Stomach (tissue), 4 donors: Measurements from ENCODE around the gene SFRP5.

ENCODE experiments used
- POLR2A ChIP-seq, 4 donors: fragments of 450-650 bp; IDR thresholded peaks; one replicate each; pipeline ENCODE4 v1.6.1; 2016; ENCODE audit warnings: antibody characterized with exemption in 4 of 4, control low read depth in 2 of 4, mild to moderate bottlenecking in 1 of 4, moderate library complexity in 1 of 4
- TF ChIP-seq, protein P1 (sequence below), 7 experiments: fragments of 450-650 bp in 4 of 7; fragments of 200-600 bp in 3 of 7; sonication (generic) in 3 of 7; IDR thresholded peaks; one replicate each; pipeline ENCODE4 v1.5.1; 2016 to 2019; ENCODE audit warnings: antibody characterized with exemption in 7 of 7, control low read depth in 2 of 7, mild to moderate bottlenecking in 1 of 7

DNA sequence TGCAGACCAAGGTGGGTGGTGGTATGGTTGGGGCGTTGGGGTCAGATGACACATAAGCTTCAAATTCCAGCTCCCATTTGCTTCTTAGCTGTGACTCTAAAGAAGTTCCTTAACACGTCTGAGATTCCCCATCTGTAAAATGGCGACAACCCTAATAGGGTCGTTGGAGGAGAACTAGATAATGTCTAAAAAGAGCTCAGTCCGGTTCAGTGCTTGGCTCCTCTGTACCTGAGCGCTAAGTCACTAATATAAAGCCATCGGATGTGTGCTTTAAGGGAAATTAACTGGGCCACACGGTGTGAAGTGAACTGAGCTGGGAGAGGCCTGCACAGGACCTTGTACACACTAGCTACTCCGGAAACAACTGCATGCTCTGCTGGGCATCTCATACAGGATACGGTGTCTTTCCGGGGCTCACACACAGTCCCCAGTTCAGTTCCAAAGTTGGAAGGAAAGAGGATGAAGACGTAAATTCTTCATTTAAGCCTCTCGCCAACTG, 35.3 kb downstream of the SFRP5 start:
- TF ChIP-seq, protein P1, sequence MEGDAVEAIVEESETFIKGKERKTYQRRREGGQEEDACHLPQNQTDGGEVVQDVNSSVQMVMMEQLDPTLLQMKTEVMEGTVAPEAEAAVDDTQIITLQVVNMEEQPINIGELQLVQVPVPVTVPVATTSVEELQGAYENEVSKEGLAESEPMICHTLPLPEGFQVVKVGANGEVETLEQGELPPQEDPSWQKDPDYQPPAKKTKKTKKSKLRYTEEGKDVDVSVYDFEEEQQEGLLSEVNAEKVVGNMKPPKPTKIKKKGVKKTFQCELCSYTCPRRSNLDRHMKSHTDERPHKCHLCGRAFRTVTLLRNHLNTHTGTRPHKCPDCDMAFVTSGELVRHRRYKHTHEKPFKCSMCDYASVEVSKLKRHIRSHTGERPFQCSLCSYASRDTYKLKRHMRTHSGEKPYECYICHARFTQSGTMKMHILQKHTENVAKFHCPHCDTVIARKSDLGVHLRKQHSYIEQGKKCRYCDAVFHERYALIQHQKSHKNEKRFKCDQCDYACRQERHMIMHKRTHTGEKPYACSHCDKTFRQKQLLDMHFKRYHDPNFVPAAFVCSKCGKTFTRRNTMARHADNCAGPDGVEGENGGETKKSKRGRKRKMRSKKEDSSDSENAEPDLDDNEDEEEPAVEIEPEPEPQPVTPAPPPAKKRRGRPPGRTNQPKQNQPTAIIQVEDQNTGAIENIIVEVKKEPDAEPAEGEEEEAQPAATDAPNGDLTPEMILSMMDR (IDR thresholded peaks at IDR 0.05), result no peak
- no peak for TF ChIP-seq POLR2A (IDR thresholded peaks at IDR 0.05)
